Measurements from ENCODE around the gene C17orf113.
"Not testable (repeated sequence)": the region's sequence is repeated elsewhere in the genome, so short reads cannot be mapped to it uniquely, and the experiment has no call there.

C17orf113 gene

DNA sequence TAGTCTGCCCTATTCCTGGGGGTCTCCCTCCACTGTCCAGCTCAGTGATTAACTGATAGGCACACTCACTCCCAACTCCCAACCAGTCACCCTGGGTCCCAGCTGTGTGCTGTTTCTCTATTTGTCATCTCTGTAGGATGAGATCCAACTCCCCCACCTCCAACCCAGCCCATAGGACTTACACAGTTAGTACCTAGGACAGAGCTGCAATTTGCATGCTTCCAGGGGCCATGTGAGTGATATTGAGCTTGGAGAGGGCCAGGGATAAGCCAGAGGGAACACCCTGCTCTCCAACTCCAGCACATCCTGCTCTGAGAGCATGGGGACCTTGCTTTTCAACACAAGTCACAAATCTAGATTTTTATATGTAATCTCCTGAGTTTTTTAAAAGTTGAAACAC, 8.8 kb downstream of the C17orf113 start:
- no peak for DNase-seq (ENCODE audit: low read depth)

DNA sequence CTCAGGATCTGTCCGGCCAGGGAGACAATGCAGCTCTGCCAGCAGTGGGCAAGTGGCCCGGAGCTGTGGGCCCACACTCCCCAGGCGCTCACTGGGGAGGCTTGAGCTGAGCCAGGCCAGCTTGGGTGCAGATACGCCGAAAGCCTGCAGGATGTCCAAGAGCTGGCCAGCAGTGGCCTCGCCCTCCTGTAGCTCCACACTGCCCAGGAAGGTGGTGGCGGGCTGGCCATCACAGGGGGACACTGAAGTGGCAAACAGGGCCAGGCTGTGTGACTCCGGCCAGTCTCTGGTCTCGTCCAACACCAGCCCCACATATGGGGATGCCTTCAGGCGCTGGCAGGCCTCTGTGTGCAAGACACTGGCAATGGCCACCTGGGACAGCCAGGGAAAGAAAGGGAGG, 9.6 kb downstream of the C17orf113 start:
- no peak for DNase-seq (ENCODE audit: low read depth)

DNA sequence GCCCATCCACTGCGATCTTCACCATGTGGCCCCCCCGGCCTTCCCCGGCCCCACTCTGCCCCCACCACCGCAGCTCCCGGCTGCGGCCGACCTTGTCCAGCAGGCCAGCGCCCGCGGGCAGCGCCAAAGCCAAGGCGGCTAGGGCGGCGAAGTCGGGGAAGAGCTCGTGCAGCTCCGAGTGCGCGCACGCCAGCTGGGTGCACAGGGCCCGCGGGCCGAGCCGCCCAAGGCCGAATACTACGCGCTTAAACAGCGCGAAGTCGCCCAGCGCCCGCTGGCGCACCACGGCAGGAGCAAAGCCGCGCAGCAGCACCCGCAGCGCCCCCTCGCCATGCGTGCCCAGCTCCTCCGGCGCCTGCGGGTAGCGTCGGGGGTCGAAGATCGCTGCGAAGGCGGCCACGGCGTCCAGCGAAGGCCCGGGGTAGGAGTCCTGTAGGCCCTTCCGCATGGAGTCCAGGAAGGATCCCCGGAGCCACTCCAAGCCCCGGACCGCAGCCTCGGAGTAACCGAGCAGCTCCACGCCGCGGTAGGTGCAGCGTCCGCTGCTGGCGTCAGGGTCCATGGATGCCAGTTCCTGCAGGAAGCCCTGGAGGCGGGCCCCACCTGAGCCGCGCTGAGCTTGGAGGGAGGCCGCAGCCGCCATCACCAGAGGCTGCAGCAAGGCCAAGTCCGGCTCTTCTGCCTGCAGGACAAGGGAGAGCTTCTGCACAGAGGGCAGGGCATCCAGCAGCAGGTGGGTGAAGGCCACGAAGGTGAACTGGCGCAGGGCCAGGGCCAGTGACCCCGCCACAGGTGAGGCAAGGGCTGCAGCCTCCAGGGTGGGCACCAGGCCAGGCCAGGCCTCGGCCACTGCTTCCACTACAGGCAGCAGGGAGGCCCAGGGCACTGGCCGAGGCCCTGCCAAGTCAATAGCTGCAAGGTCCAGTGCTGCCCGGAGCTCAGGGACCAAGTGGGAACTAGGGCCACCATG, 10.3 kb downstream of the C17orf113 start:
- no peak for DNase-seq (ENCODE audit: low read depth)

DNA sequence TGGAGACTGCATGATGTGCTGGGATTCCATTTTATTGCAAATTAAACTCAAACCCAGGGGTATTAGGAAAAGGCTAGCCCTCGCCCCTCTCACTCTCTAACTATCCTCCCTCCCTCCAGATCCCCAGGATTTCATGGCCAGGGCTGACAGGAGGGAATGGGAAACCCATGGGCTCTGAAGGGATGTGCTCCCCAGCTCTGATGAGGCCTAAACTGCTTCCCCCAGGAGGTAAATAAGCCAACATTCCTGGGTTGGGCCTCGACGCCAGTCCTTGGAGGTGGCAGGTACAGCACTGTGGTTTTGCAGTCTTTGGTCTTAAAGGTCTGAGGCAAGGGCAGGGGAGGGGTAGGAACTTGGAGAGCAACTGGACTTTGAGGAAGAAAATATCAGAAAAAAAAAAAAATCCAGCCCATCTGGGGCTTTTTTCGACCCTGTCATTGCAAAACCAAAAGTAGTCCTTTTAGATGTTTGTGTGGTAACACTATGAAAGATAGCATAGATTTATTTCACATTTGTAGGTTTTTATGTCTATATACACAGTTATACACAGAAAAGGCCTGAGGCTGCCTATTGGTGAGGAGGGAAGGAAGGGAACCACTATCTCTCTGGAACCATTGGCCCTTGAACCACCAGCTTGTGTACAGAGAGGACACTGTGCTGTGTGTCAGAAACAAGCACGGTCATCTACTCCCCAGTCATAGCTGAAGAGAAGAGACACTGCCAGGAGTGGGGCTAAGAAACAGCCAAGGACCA, 12.0 kb downstream of the C17orf113 start:
- no peak for DNase-seq (ENCODE audit: low read depth)

DNA sequence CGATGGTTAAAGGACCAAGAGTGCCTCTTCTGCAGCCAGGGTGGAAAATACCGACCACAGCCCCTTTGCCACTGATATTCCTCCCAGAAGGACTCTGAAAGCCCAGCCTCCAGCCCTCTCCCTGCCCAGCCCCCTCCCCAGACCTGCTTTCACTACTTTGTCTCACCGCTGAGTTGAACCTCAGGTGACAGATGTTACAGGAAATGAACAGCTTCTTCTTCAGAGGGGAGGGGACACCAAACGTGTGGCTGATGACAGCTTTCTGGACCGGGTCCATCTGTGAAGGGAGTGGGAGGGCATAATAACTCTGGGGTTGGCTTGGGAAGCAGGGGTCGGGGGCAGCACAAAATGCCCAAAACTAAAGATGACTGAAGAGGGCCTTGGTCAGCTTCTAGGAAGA, 16.3 kb downstream of the C17orf113 start:
- no peak for DNase-seq (ENCODE audit: low read depth)

DNA sequence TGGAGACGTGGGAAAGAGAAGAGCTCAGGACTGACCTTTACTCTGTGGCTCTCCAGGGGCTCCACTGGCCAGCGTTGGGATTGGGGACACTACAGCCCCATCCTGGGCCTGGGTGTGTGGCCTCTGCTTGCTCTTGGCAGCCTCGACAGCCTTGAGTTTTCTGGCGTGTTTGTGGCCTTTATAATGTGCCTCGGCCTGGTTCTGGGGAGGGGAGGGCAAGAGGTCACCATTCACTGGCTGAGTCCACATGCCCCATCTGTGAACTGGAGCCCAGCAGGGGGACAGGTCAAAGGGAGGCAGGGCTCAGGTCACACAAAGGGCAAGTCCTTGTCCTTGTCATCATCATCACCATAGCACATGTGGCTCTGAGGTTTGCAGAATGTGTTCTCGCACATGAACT, 18.8 kb downstream of the C17orf113 start:
- no peak for DNase-seq (ENCODE audit: low read depth)

DNA sequence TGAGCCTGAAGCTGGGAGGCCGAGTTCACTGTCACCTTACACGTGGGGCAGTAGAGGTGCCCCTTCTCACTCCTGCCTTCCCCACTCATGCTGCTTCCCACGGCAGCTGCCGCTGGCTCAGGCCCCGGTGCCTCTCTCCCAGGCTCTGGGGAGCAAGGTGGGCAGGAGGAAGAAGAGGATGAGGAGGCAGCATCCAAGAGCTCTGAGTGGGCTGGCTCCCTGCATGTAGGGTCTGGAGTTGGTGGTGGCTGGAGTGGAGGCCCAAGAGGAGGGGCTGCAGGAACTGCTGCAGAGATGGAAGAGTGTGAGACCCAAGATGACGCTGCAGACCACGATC, 21.6 kb downstream of the C17orf113 start:
- no peak for DNase-seq (ENCODE audit: low read depth)

DNA sequence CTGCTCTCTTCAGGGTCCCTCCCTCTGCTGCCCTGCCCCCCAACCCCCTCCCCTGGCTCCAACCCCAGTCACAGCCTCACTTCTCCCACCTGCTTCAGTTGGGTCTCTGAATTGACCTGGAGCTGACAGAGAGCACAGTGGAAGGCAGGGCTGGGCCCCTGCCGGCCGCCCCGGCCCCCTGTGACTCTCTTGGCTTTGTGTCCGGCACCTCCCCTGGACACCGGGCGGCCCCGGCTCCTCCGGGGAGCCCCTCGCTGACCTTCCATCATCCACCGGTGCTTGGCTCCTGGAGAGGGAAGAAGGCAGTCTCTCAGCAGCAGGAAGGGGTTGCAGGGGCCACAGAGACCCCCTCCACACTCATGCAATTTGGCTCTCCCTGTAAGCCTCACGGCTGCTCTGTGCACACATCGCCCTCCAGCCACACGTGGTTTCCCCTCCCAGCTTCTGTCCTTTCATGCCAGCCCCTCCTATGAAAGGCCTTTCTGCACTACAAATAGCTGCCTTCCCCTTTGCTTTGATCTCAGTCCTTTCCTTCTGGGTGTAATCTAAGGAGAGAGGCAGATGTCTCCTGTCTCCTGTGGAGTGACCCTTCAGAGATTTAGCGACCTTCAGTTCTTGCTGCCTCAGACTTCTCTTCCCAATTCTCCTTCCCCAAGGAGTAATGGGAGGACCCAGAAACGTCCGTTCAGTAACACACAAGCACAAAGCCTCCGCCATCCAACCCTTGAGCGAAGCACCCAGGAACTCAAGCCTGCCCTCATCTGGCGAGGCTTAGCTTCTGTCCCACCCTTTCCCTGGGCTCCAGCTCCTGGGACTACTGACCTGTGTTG, 22.2 kb downstream of the C17orf113 start:
- DNase-seq (ENCODE audit: low read depth): no peak

DNA sequence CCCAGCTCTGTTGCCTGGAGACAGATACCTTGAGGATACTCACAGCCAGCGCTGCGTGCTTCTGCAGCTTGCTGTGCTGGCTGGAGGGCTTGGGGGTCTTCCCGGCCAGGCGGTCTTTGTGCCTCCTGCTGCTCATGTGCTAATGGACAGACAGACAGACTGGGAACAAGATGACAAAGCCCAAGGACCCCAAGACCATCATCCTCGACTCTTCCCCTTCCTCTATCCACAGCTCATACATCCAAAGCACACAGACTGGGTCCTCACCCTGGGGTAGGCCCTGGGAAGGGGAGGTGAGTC, 22.9 kb downstream of the C17orf113 start:
- no peak for DNase-seq (ENCODE audit: low read depth)

DNA sequence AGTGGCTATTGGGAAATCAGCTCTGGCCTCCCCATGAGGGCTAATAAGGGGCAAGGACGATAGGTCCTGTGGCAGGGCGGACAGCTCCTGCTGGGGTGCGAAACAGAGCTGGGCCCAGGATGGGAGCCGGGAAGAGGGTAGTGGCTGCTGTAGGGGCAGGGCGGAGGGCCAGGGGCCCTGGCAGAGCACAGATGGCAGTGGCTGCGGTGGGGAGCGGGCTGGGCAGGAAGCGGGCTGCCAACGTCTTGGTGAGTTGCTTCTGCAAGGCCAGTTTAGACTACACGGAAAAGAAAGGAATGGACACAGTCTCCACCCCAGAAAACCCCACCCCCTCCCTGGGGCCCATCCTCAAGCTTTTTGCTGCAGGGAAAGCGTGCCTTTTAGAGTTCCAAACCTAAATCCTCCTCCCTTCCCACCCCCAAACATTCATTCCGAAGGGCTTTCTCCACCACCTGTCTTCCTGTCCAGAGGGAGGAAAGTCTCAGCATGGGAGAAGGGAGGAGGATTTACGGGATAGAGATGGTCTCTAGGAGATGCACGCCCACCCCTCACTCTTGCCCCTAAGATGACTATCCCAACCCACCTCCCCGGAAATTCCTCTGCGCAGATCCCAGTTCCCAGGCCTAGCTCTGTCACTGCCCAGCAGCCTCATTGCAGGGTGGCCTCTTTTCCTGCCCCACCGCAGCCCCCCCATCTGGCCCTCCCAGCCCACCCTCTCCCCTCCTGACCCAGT, 23.4 kb downstream of the C17orf113 start:
- no peak for DNase-seq (ENCODE audit: low read depth)

DNA sequence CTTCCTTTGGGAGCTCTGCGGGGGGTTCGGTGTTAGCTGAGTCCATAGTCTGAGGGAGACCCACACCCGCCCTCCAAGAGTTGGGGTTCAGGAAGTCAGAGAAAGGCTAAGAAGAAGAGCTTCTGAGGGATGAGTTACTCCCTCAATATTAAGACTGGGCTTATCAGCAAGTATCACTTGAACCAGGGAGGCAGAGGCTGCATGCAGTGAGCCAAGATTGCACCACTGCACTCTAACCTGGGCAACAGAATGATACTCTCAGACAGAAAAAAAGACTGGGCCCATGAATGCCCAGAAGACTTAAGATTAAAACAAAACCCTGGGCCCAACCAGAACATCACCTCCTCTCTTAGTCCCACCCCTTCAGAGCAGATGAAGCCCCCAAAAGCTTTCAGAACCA, 24.5 kb downstream of the C17orf113 start:
- no peak for DNase-seq (ENCODE audit: low read depth)

DNA sequence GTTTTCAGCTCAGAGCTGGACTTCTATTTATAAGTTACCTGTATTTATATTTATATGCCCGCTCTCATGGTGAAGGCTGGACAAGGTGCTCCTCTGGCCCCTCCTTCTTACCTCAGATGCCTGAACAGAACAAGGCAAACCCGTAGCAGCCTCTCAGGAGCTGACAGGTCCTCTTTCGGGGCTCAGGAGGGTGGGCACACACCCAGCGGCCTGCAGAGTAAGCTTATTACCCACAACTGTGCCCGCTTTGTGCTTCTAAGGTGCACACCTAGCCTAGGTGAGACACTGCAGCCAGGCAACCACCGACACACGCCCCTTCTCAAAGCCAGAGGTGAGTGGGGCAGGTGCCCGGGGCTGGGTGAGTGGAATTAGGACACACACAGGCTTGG, 25.2 kb downstream of the C17orf113 start:
- DNase-seq (ENCODE audit: low read depth): no peak

DNA sequence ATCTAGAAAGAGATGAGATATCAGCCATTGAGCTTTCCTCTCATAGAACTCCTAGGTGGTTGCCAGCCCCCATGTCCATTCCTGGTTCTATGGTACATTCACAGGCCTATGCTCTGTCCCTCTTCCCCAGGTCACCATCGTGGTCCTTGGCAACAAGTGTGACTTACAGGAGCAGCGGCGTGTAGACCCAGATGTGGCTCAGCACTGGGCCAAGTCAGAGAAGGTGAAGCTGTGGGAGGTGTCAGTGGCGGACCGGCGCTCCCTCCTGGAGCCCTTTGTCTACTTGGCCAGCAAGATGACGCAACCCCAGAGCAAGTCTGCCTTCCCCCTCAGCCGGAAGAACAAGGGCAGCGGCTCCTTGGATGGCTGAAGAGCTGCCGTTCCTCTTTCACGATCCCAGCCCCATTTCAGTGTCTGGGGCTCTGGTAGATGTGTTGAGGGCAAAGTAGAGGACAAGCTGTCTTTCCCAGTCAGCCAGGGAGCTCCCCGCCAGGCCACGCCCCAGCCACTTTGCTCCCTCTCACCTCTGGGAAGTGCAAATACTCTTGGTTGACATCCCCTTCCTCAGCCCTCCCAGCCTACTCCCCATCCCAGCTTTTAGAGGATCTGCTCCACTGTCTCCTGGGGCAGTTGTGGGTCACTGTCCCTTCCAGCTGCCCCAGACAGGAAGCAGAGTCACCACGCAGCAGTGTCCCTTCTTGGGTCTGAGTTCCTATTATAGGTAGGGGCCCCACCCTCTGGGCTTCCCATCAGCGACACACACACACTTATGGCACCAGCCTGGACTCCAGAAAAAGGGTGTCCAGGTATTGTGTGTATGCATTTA, 26.7 kb downstream of the C17orf113 start:
- no peak for DNase-seq (ENCODE audit: low read depth)

DNA sequence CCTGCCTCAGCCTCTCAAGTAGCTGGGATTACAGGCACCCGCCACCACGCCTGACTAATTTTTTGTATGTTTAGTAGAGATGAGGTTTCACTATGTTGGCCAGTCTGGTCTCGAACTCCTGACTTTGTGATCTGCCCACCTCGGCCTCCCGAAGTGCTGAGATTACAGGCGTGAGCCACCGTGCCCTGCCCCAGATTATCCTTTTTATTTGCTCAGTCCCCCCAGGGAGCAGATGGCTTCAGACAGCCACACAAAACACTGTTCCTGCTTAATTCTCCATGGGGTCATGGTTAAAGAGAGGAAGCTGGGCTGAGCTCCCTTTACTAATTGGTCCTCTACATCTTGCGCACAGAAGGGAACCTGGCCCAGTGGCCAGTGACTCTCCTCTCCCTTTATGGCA, 29.6 kb downstream of the C17orf113 start:
- not testable (repeated sequence) for DNase-seq (ENCODE audit: low read depth)

DNA sequence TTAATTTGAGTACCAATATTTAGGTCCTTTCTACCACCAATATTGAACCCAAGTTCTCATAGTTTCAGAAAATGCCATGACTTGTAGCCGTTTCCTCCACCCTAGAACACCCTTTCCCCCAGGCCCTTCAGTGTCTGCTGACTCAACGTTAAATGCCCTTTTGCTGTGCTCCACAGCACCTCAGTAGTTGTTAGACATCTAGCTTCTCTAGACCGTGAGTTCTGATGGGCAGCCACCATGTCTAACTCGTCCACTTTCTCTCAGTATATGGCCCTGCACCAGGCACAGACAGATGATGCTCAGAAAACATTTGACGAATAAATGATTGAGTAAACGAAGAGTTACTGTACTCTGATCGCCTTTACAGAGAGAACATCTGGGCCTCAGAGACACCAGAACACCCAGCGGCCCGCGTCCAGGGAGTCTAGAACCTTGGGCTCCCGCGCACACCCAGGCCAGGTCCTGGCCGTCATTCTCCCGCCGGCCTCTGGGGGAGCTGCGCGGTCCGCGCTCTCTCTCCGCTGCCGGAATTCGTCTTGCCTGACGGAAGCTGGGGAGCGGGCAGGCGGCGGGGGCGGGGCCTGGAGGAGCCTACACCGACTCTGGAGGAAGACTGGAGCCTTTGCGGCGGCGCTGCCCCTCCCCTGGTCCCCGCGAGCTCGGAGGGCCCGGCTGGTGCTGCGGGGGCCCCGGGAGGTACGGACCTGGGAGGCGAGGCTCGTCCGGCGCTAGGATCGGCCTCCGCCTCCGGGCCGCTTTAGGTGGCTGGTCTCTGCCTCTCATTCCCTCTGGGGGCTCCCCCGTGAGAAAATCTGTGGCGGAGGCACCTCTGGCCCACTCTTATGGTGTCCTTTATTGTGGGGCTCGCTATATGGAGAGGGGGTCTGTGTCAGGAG, 30.6 kb downstream of the C17orf113 start, which contains the start of gene NKIRAS2:
TSS of gene NKIRAS2 (plus strand) at position 582 of the 896 bp plus-strand sequence. CDS start 1,488 bp downstream, outside the sequence.
- peak; percentile 76 for DNase-seq (ENCODE audit: low read depth)

DNA sequence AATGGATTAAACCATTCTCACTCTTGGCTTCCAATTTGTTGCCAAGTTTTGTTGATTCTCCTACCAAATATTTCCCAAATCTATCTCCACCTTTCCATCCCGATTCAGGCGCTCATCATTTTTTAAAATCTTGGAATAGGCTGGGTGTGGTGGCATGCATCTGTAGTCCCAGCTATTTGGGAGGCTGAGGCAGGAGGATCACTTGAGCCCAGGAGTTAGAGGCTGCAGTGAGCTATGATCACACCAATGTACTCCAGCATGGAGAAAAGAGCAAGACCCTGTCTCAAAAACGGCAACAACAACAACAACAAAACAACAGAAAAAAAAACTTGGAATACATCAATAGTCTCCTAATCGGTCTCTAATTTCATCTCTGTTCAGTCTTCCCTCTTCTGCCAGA, 31.4 kb downstream of the C17orf113 start:
- DNase-seq (ENCODE audit: low read depth): no peak

DNA sequence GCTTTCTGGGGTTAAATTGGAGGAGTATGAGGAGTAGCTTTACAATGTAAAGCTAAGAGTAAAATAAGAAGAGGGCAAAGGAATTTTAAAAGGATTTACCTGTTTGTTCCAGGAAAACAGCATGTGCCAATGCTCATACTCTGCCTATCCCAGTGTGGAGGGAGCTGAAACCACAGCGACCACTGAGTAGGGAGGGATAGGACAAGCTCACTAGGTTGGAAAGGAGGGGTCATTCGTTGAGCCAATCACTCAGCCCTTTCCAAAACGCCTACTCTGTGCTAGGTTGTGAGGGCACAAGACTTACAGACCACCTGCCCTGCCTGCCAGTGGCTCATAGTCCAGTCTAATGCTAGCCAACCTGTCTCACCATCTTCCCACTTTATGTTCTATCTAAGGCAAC, 32.1 kb downstream of the C17orf113 start:
- DNase-seq (ENCODE audit: low read depth): no peak

DNA sequence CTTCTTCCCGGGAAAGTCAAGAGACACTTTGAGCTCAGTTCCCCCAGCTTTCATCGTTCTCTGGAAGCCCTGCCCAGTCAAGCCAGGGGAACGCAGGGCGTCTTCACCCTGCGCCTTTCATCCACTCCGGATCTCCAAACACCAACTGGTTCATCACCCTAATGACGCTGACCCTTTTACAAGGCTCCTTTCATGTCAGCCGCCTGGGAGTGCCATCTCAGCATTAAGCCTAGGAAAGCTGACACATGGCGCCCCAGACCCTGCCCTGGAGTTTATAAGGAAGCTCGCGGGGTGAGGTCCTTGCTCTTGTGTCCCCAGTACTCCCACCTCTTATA, 32.6 kb downstream of the C17orf113 start:
- no peak for DNase-seq (ENCODE audit: low read depth)

DNA sequence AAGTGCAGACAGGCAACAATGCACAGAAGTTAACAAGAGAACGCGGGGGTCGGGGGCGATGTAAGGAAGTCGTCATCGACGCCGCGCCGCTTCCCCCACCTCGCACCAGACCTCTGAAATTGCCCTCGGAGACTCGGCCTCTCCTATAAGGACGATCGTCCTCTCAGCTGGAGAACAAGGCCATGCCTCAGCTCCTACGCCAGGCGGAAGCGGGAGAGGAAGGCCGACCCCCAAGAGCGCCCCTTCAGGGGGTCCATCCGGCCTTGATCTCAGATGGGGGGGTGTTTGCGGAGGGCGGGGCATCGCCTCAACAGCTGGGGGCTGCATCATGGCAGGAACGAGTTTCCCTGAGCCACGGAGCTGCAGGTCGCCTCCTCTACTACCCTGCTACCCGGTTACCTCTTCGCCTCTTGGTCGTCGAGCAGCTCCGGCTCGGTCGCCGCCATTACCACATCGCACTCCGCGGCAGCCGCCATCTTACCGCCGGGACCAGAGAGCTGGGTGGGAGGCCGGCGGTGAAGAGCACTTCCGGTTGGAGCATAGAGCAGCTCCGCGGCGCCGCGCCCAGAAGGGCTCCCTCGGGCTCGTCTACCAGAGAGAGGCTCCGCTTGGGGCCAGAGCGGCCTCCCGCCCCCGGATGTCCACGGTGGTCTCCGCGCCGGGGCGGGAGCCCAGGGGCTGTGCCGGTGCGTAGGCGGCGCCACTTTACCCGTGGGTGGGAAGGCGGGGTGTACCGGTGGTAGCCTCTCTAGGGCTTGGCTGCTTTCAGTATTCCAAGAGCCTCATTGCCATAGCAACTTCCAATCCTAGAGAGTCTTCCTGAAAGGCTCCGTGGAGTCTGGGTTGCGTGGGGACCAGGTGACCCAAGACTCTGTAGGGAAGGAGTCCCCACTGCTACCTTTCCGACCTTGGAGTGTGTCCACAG, 33.2 kb downstream of the C17orf113 start, which contains the start of gene DNAJC7:
TSS of gene DNAJC7 (minus strand) at position 499 of the 925 bp plus-strand sequence. CDS start at position 476, 23 bp downstream.
- DNase-seq (ENCODE audit: low read depth): peak; percentile 77
